Mammary epithelial cell (primary cell): Measurements from ENCODE around the gene TOMM6.

Source experiments
- EZH2 ChIP-seq: IDR thresholded peaks from 2 replicates; pipeline ENCODE4 v1.6.1; 2012; ENCODE audit warnings: low read length, inconsistent platforms, borderline replicate concordance
- TF ChIP-seq, protein P1 (sequence below), 2 donors: IDR thresholded peaks in 1 of 2; conservative IDR thresholded peaks in 1 of 2; 2 replicates each; pipeline ENCODE4 v1.5.1; 2011 to 2012; ENCODE audit warnings: inconsistent platforms in 2 of 2, low read length in 2 of 2, mild to moderate bottlenecking in 2 of 2, control low read depth in 1 of 2, low read depth in 1 of 2; ENCODE audit not compliant: insufficient read depth in 1 of 2; ENCODE audit errors: extremely low read depth in 1 of 2

- TF ChIP-seq EZH2 = no peak
- TF ChIP-seq, protein P1, sequence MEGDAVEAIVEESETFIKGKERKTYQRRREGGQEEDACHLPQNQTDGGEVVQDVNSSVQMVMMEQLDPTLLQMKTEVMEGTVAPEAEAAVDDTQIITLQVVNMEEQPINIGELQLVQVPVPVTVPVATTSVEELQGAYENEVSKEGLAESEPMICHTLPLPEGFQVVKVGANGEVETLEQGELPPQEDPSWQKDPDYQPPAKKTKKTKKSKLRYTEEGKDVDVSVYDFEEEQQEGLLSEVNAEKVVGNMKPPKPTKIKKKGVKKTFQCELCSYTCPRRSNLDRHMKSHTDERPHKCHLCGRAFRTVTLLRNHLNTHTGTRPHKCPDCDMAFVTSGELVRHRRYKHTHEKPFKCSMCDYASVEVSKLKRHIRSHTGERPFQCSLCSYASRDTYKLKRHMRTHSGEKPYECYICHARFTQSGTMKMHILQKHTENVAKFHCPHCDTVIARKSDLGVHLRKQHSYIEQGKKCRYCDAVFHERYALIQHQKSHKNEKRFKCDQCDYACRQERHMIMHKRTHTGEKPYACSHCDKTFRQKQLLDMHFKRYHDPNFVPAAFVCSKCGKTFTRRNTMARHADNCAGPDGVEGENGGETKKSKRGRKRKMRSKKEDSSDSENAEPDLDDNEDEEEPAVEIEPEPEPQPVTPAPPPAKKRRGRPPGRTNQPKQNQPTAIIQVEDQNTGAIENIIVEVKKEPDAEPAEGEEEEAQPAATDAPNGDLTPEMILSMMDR (conservative IDR thresholded peaks at IDR 0.05 in 1 of 2, IDR thresholded peaks at IDR 0.05 in 1 of 2; ENCODE audit: extremely low read depth in 1 of 2, insufficient read depth in 1 of 2, low read depth in 1 of 2, low read length in 2 of 2) = no peak
Measured at GRCh38 chr6:41796474-41796873, 9.0 kb downstream of the TOMM6 start.
